T-helper 2 cell (primary cell): ENCODE measurements around the gene MYLK2.
A peak's percentile ranks its signal among the peaks of the same experiment; 100 is the strongest.

ENCODE experiments used
- DNase-seq, 5 experiments: peaks; one replicate each; pipeline versions ENCODE4 v3.0.0 to v3.0.0-alpha.2; 2012 to 2022

The MYLK2 gene

DNA sequence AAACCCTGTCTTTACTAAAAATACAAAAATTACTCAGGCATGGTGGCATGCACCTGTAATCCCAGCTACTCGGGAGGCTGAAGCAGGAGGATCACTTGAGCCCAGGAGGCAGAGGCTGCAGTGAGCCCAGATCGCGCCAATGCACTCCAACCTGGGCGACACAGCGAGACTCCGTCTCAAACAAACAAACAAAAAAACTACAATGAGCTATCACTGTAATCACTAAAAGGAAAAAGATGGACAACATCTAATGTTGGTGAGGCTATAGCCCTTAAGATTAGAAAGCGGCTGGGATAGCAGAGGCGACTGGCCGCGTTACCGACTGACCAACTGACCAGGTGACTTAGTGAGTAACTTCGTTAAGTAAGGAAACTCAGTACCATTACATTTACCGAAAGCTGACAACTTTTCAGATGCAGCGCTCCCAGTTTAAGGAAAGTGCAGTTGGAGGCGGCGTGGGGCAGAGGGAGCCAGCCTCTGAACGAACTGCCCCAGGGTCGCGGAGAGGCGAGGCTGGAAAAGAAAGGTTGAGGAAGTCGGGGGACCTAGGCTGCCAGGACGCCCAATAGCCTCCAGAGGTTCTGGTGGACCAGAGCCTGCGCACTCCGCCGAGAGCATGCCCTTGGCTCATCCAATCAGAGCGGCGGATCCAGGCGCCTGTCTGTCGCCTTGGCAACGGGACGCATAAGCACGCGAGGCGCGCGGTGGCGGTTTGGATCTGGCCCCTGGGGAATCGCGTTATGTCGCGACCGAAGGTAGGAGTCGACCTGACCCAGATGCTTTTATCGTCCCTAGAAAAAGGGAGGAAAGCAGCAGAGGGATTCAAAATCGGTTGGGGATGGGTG is 60.2 kb downstream of the MYLK2 start:
- peak; percentile 38 to 81 (median 69) for DNase-seq

DNA sequence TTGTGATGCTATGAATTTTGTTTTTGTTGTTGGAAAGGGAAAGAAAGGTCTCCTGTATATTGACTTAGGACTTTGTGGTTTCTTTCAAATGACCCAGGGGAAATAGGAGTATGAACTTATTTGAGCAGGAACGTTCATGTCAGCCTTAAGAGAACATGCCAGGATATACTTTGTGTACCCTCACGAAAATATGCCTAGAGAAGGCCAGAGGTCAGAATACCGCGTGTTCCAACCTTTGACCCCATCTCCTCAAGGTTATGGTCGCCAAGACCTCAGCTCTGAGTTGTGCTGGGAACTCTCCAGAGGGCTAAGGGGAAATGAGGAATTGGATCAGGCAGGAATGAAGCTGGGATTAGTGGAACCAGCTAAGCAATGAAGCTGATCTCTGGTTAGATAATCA is 62.8 kb downstream of the MYLK2 start:
- DNase-seq, result no peak

DNA sequence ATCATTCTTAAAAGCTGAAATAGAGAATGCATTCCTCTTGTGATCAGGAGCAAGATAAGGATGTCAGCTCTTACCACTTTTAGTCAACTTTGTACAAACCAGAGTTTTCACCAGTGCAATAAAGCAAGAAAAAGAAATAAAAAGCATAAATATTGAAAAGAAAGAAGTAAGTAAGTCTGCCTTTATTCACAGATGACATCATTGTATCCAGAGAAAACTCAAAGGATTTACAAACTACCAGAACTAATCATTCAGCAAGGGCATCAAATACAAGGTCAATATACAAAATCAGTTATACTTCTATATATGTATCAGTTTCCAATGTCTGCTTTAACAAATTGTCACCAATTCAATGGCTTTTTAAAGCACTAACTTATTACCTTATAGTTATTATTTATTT is 64.7 kb downstream of the MYLK2 start:
- no peak for DNase-seq
